ENCODE measurements around the gene NPIPB8. TPM values are rescaled to one million over a fixed set of nuclear protein-coding genes. Genes with fewer than 3 reads are reported as not detected.
"Not testable (repeated sequence)": the region's sequence is repeated elsewhere in the genome, so short reads cannot be mapped to it uniquely, and the experiment has no call there.

Gene NPIPB8
- total RNA-seq, 1 donor from 2014 or later, result 0.13 TPM

- H3K4me1 Mint-ChIP-seq (ENCODE audit: unreplicated experiment); H3K36me3 Mint-ChIP-seq (ENCODE audit: low read depth, unreplicated experiment); H3K27me3 Mint-ChIP-seq (ENCODE audit: unreplicated experiment); H3K27ac Mint-ChIP-seq (ENCODE audit: unreplicated experiment); H3K4me3 Mint-ChIP-seq (ENCODE audit: unreplicated experiment); H3K9me3 Mint-ChIP-seq (ENCODE audit: unreplicated experiment): not testable (repeated sequence)
- peak; percentile 49 for DNase-seq (ENCODE audit: low spot score)
- TF ChIP-seq, protein P1, sequence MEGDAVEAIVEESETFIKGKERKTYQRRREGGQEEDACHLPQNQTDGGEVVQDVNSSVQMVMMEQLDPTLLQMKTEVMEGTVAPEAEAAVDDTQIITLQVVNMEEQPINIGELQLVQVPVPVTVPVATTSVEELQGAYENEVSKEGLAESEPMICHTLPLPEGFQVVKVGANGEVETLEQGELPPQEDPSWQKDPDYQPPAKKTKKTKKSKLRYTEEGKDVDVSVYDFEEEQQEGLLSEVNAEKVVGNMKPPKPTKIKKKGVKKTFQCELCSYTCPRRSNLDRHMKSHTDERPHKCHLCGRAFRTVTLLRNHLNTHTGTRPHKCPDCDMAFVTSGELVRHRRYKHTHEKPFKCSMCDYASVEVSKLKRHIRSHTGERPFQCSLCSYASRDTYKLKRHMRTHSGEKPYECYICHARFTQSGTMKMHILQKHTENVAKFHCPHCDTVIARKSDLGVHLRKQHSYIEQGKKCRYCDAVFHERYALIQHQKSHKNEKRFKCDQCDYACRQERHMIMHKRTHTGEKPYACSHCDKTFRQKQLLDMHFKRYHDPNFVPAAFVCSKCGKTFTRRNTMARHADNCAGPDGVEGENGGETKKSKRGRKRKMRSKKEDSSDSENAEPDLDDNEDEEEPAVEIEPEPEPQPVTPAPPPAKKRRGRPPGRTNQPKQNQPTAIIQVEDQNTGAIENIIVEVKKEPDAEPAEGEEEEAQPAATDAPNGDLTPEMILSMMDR (IDR thresholded peaks at IDR 0.05; ENCODE audit: unreplicated experiment), result peak; percentile 22
These were observed 22.2 kb upstream of the NPIPB8 start for GRCh38 chr16:28615486-28616223.

DNA sequence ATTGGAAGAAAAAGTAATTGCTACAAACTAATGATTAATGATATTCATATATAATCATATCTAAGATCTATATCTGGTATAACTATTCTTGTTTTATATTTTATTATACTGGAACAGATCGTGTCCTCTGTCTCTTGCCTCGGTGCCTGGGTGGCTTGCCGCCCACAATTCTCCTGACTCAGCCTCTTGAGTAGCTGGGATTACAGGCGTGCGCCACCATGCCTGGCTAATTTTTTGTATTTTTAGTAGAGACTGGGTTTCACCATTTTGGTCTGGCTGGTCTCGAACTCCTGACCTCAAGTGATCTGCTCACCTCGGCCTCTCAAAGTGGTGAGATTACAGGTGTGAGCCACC lies 21.7 kb upstream of the NPIPB8 start:
- H3K9me3 Mint-ChIP-seq (ENCODE audit: unreplicated experiment); H3K4me3 Mint-ChIP-seq (ENCODE audit: unreplicated experiment); H3K27ac Mint-ChIP-seq (ENCODE audit: unreplicated experiment); H3K4me1 Mint-ChIP-seq (ENCODE audit: unreplicated experiment); DNase-seq (ENCODE audit: low spot score); H3K36me3 Mint-ChIP-seq (ENCODE audit: low read depth, unreplicated experiment); H3K27me3 Mint-ChIP-seq (ENCODE audit: unreplicated experiment): not testable (repeated sequence)

DNA sequence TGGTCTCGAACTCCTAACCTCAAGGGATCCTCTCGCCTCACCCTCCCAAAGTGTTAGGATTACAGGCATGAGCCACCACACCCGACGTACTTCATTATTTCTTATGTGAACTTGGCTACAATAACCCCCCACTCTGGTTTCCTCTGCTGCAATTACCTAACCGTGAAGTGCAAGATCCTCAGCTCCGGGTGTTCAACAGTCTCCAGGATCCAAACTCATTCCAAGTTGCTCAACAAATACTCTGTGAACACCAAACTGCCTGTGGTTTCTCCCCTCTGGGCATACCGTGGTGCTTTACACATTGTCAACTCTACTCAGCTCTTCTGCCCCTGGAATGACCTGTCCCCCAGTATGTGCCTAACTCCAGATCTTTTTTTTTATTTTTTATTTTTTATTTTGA lies 21.2 kb upstream of the NPIPB8 start:
- no peak for DNase-seq (ENCODE audit: low spot score)
- H3K27ac Mint-ChIP-seq (ENCODE audit: unreplicated experiment), result no peak overlapping the region
- H3K36me3 Mint-ChIP-seq (ENCODE audit: low read depth, unreplicated experiment), result no peaks in the 10 kb centered on the region
- H3K4me3 Mint-ChIP-seq (ENCODE audit: unreplicated experiment), result no peak overlapping the region
- no peaks in the 10 kb centered on the region for H3K9me3 Mint-ChIP-seq (ENCODE audit: unreplicated experiment)
- H3K4me1 Mint-ChIP-seq (ENCODE audit: unreplicated experiment), result no peaks in the 10 kb centered on the region
- TF ChIP-seq, protein P1 (IDR thresholded peaks at IDR 0.05; ENCODE audit: unreplicated experiment), result no peak
- H3K27me3 Mint-ChIP-seq (ENCODE audit: unreplicated experiment), result peaks cover 2% of the 10 kb centered on the region

DNA sequence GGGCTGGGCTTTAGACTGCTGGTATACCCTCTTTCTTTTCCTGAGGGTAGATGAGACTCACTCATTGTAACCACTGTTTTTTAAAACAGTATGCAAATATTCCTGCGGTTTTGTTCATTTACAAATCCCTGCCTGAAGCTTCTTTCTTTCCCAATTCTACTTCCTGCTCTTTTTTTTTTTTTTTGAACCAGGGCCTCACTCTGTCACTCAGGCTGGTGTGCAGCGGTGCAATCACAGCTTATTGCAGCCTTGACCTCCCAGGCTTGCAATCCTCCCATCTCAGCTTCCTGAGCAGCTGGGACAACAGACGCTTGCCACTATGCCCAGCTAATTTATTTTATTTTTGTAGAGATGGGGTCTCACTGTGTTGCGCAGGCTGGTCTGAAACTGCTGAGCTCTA lies 20.0 kb upstream of the NPIPB8 start:
- no peaks in the 10 kb centered on the region for H3K36me3 Mint-ChIP-seq (ENCODE audit: low read depth, unreplicated experiment)
- H3K27me3 Mint-ChIP-seq (ENCODE audit: unreplicated experiment), result peaks cover 2% of the 10 kb centered on the region
- TF ChIP-seq, protein P1 (IDR thresholded peaks at IDR 0.05; ENCODE audit: unreplicated experiment), result no peak
- H3K4me3 Mint-ChIP-seq (ENCODE audit: unreplicated experiment), result no peak overlapping the region
- H3K27ac Mint-ChIP-seq (ENCODE audit: unreplicated experiment), result no peak overlapping the region
- no peak for DNase-seq (ENCODE audit: low spot score)
- H3K9me3 Mint-ChIP-seq (ENCODE audit: unreplicated experiment), result no peaks in the 10 kb centered on the region
- H3K4me1 Mint-ChIP-seq (ENCODE audit: unreplicated experiment), result no peaks in the 10 kb centered on the region

DNA sequence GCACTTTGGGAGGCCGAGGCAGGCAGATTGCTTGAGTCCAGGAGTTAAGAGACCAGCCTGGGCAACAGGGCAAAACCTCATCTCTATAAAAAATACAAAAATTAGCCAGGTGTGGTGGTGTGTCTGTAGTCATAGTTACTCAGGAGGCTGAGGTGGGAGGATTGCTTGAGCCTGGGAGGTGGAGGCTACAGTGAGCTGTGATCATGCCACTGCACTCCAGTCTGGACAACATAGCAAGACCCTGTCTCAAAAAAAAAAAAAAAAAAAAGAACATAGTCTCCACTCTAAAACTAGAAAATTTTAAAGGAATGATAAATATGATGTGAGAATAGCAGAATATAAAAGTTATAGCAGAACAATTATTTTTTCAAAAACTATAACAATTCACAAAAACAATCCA lies 17.5 kb upstream of the NPIPB8 start:
- not testable (repeated sequence) for H3K4me3 Mint-ChIP-seq (ENCODE audit: unreplicated experiment); H3K27me3 Mint-ChIP-seq (ENCODE audit: unreplicated experiment)

GRCh38 chr16:28621481-28622155 lies 16.2 kb upstream of the NPIPB8 start:
- Mint-ChIP-seq H3K27me3 (ENCODE audit: unreplicated experiment) (no peaks in the 10 kb centered on the region), H3K9me3 (ENCODE audit: unreplicated experiment) (no peaks in the 10 kb centered on the region), H3K4me1 (ENCODE audit: unreplicated experiment) (no peaks in the 10 kb centered on the region), H3K4me3 (ENCODE audit: unreplicated experiment) (no peak overlapping the region), H3K27ac (ENCODE audit: unreplicated experiment) (no peak overlapping the region), H3K36me3 (ENCODE audit: low read depth, unreplicated experiment) (no peaks in the 10 kb centered on the region)
- no peak for DNase-seq (ENCODE audit: low spot score)
- TF ChIP-seq, protein P1 (IDR thresholded peaks at IDR 0.05; ENCODE audit: unreplicated experiment), result no peak

More for the DNA sequence above, 17.5 kb upstream of the NPIPB8 start:
- DNase-seq (ENCODE audit: low spot score); H3K9me3 Mint-ChIP-seq (ENCODE audit: unreplicated experiment); H3K27ac Mint-ChIP-seq (ENCODE audit: unreplicated experiment); H3K36me3 Mint-ChIP-seq (ENCODE audit: low read depth, unreplicated experiment); H3K4me1 Mint-ChIP-seq (ENCODE audit: unreplicated experiment): not testable (repeated sequence)

GRCh38 chr16:28622532-28623171 lies 15.2 kb upstream of the NPIPB8 start:
- H3K36me3 Mint-ChIP-seq (ENCODE audit: low read depth, unreplicated experiment); H3K27me3 Mint-ChIP-seq (ENCODE audit: unreplicated experiment); H3K4me3 Mint-ChIP-seq (ENCODE audit: unreplicated experiment); H3K9me3 Mint-ChIP-seq (ENCODE audit: unreplicated experiment); H3K27ac Mint-ChIP-seq (ENCODE audit: unreplicated experiment); DNase-seq (ENCODE audit: low spot score); H3K4me1 Mint-ChIP-seq (ENCODE audit: unreplicated experiment): not testable (repeated sequence)

All from endothelial cell (in vitro differentiated cells).